HG02623 (cell line): ENCODE data around the gene KCNIP1.

Experiments used
- ATAC-seq: cut with Tn5 transposase; IDR thresholded peaks from one replicate; pipeline ENCODE4 v1.9.1; 2021; ENCODE audit warnings: moderate library complexity; ENCODE audit not compliant: unreplicated experiment

The KCNIP1 gene

GRCh38 chr5:170503990-170504596 is at the start of gene KCNIP1:
TSS of gene KCNIP1 (plus strand) at chr5:170504020.
- ATAC-seq = no peak

GRCh38 chr5:170463426-170463825 is 40.4 kb upstream of the KCNIP1 start:
- ATAC-seq = no peak

- ATAC-seq = no peak
These were observed 39.3 kb upstream of the KCNIP1 start for GRCh38 chr5:170464280-170465127.

GRCh38 chr5:170466553-170466952 is 37.3 kb upstream of the KCNIP1 start:
- no peak for ATAC-seq

GRCh38 chr5:170466988-170467707 is 36.7 kb upstream of the KCNIP1 start:
- ATAC-seq = no peak

GRCh38 chr5:170468633-170469285 is 35.1 kb upstream of the KCNIP1 start:
- ATAC-seq = no peak

GRCh38 chr5:170469414-170469813 is 34.4 kb upstream of the KCNIP1 start:
- no peak for ATAC-seq

- ATAC-seq = no peak
These were observed 33.5 kb upstream of the KCNIP1 start for GRCh38 chr5:170470275-170470674.

- no peak for ATAC-seq
These were observed 32.9 kb upstream of the KCNIP1 start for GRCh38 chr5:170470808-170471404.

- ATAC-seq = no peak
These were observed 32.2 kb upstream of the KCNIP1 start for GRCh38 chr5:170471551-170472178.

- ATAC-seq = no peak
These were observed 30.2 kb upstream of the KCNIP1 start for GRCh38 chr5:170473642-170474041.

- ATAC-seq = no peak
These were observed 29.1 kb upstream of the KCNIP1 start for GRCh38 chr5:170474489-170475274.

- no peak for ATAC-seq
These were observed 28.4 kb upstream of the KCNIP1 start for GRCh38 chr5:170475294-170476000.

GRCh38 chr5:170476704-170477103 is 27.1 kb upstream of the KCNIP1 start:
- ATAC-seq = no peak

- ATAC-seq = no peak
These were observed 25.9 kb upstream of the KCNIP1 start for GRCh38 chr5:170477906-170478305.

- ATAC-seq = no peak
These were observed 25.5 kb upstream of the KCNIP1 start for GRCh38 chr5:170478306-170478705.

- ATAC-seq = no peak
These were observed 24.3 kb upstream of the KCNIP1 start for GRCh38 chr5:170479484-170479883.

- no peak for ATAC-seq
These were observed 23.6 kb upstream of the KCNIP1 start for GRCh38 chr5:170480260-170480659.

GRCh38 chr5:170481849-170482248 is 22.0 kb upstream of the KCNIP1 start:
- ATAC-seq = no peak
